Measurements from ENCODE around the gene NQO1.

NQO1 gene

GRCh38 chr16:69701866-69702265 lies 24.5 kb downstream of the NQO1 start:
- TF ChIP-seq CTCF (conservative IDR thresholded peaks at IDR 0.05) (no peak), ZFX (IDR thresholded peaks at IDR 0.05) (no peak)
- H3K27ac ChIP-seq = no peak overlapping the region

DNA sequence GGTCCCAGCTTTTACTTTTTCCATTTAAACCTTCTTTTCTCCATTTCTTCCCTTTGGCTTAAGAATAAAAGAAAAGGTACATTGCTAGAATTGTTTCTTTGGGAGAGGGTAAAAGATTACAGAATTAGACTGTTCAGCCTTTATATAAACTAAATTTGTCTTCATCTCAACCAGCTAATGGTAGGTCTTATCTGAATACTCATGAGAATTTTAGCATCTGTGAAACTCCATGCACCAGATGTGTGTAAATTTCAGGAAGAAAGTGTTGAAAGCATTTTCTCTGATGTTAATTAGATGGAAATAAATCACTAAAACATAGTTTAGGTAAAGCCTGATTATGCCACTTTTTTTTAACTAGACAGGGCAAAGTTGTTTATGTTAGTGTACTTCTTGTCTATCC lies 24.9 kb downstream of the NQO1 start:
- TF ChIP-seq CTCF (conservative IDR thresholded peaks at IDR 0.05) (no peak), ZFX (IDR thresholded peaks at IDR 0.05) (no peak)
- no peak overlapping the region for H3K27ac ChIP-seq

DNA sequence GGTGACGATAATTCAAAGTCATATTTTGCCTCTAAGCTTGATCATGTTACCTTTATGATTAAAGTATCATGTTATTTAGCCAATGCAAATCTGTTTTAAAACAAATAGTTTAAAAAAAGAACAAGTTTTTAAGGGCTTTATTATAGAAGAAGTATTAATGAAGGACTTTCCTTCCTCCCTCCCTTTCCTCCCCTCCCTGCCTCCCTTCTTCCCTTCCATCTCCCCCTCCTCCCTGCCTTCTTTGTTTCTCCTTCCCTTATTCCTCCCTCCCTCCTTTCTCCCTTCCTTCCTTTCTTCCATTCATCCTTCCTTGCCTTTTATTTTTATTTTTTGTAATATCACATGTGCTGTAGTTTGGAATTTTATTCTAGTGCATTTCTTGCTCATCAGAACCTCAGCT lies 26.4 kb downstream of the NQO1 start:
- no peak for TF ChIP-seq CTCF (conservative IDR thresholded peaks at IDR 0.05)
- TF ChIP-seq ZFX (IDR thresholded peaks at IDR 0.05) = no peak

DNA sequence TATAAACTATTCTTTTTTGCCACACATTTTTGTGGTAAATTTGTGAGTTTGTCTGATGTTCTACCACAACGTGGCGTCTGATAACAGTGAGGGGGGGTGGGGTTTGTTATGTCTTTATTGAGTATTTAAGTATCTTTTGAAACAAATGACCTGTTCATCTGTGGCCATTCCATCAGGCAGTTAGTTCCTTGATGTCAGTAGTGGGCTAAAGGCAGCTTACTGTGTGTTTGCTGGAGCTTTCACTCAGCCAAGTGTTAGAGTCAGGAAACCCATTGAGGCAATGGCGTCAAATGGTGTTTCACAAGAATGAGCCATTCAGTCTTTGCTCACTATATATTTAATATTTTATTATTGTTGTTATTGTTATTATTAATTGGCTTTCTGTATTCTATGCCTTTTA lies 28.0 kb downstream of the NQO1 start:
- TF ChIP-seq CTCF (conservative IDR thresholded peaks at IDR 0.05) (no peak), ZFX (IDR thresholded peaks at IDR 0.05) (no peak)
- no peak overlapping the region for H3K27ac ChIP-seq

More for the DNA sequence above, 26.4 kb downstream of the NQO1 start:
- no peak overlapping the region for H3K27ac ChIP-seq

DNA sequence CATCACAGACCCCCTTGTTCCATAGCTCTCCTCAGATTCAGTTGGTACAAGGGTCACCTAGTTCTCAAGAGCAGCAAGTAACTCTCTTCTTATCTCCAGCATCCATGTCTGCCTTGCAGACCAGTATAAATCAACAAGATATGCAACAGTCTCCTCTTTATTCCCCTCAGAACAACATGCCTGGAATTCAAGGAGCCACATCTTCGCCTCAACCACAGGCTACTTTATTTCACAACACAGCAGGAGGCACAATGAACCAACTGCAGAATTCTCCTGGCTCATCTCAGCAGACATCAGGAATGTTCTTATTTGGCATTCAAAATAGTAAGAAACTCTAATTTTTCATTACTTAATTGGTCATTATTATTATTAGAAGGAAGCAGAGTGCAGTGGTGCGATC lies 32.4 kb downstream of the NQO1 start:
- H3K27ac ChIP-seq = no peak overlapping the region
- TF ChIP-seq ZFX (IDR thresholded peaks at IDR 0.05) (no peak), CTCF (conservative IDR thresholded peaks at IDR 0.05) (no peak)

DNA sequence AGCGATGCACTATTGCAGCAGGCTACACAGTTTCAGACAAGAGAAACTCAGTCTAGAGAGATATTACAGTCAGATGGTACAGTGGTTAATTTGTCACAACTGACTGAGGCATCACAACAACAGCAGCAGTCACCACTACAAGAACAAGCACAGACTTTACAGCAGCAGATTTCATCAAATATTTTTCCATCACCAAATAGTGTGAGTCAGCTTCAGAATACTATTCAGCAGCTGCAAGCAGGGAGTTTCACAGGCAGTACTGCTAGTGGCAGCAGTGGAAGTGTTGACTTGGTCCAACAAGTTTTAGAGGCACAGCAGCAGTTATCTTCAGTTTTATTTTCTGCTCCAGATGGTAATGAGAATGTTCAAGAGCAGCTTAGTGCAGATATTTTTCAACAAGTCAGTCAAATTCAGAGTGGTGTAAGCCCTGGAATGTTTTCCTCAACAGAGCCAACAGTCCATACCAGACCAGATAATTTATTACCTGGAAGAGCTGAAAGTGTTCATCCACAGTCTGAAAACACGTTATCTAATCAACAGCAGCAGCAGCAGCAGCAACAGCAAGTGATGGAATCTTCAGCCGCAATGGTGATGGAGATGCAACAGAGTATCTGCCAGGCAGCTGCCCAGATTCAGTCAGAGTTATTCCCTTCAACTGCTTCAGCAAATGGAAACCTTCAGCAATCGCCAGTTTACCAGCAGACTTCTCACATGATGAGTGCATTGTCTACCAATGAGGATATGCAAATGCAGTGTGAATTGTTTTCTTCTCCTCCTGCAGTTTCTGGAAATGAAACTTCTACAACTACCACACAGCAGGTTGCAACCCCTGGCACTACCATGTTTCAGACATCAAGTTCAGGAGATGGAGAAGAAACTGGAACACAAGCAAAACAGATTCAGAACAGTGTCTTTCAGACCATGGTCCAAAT lies 34.1 kb downstream of the NQO1 start:
- TF ChIP-seq ZFX (IDR thresholded peaks at IDR 0.05) (no peak), CTCF (conservative IDR thresholded peaks at IDR 0.05) (no peak)
- H3K27ac ChIP-seq = no peak overlapping the region

DNA sequence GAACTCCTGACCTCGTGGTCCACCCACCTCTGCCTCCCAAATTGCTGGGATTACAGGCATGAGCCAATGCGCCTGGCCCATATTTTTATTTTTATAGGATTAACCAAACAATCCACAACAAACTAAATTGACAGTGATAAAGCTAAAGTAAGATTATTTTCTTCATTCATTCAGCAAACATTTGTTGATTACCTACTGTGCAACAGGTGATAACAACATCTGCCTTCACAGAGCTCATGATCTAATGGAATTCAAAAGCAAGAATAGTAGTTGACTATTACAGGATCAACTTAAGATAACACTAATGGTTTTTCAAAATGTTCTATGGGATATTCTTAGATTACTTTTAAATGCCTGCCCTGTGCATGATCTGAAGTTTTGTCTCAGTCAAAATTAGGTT lies 37.8 kb downstream of the NQO1 start:
- no peak overlapping the region for H3K27ac ChIP-seq
- TF ChIP-seq CTCF (conservative IDR thresholded peaks at IDR 0.05) (no peak), ZFX (IDR thresholded peaks at IDR 0.05) (no peak)

Data from C4-2B (cell line).